ENCODE results near the gene PEX26. TPM values are rescaled to one million over a fixed set of nuclear protein-coding genes. Genes with fewer than 3 reads are reported as not detected.
"Not testable (repeated sequence)": the region's sequence is repeated elsewhere in the genome, so short reads cannot be mapped to it uniquely, and the experiment has no call there.

Gene PEX26
- total and polyA plus RNA-seq, 12 donors = 8.4 to 57.8 (median 34.0) TPM

DNA sequence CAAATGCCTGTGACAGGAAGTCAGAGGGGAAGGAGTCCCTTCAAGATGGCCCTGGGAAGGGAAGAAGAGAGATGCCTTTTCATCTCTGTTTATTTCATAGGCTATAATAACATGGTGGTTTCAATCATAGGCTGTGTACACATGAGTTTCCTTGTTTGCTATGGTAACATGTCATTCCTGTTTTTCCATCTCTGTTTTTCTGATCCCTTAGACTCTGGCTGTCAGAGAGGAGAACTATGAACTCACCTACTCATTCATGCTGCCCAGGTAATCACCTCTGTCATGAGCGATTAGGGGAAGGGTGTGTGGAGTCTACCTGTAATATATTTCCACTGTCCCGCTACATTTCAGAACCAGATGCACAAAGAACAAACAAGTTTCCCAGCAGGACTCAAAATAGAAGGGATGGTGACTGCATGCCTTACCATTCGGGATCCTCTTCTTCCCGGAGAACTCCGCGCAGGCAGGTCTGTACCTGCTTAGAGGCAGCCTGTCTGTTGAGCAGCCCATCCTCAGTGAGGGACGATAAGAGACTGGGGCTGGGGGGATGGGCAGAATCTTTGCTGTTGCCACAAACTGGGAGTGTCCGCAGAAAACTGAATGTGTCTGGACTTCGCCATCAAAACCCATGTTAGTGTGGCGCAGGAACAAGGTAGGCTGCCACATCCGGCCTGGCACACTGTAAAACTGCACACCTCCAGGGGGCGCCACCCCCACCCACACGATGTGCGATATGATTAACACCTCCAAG lies 7.1 kb upstream of the PEX26 start:
- Histone ChIP-seq H3K9me3 (replicated peaks in 1 of 3) (no peaks in the 10 kb centered on the region), H3K4me1 (replicated peaks in 1 of 2) (peaks cover 0 to 5% of the 10 kb centered on the region in 2 donors), H3K27ac (no peak overlapping the region), H3K4me3 (no peak overlapping the region), H3K27me3 (no peaks in the 10 kb centered on the region), H3K36me3 (replicated peaks in 1 of 2) (no peaks in the 10 kb centered on the region)
- TF ChIP-seq, protein P1, sequence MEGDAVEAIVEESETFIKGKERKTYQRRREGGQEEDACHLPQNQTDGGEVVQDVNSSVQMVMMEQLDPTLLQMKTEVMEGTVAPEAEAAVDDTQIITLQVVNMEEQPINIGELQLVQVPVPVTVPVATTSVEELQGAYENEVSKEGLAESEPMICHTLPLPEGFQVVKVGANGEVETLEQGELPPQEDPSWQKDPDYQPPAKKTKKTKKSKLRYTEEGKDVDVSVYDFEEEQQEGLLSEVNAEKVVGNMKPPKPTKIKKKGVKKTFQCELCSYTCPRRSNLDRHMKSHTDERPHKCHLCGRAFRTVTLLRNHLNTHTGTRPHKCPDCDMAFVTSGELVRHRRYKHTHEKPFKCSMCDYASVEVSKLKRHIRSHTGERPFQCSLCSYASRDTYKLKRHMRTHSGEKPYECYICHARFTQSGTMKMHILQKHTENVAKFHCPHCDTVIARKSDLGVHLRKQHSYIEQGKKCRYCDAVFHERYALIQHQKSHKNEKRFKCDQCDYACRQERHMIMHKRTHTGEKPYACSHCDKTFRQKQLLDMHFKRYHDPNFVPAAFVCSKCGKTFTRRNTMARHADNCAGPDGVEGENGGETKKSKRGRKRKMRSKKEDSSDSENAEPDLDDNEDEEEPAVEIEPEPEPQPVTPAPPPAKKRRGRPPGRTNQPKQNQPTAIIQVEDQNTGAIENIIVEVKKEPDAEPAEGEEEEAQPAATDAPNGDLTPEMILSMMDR (IDR thresholded peaks at IDR 0.05) = no peak
- 81 to 89% (median 82%) methylated on average over 14 of the region's 14 CpGs for WGBS, 4 donors
- DNase-seq = peak in 1 of 7 donors; percentile 13
- intact Hi-C loops (cut with DNase I) = loop anchor here in 1 of 2 donors (5.0 to 10.0 kb wide), 2 partner anchors 68 to 166 kb away; no protein-coding TSS in a partner anchor

DNA sequence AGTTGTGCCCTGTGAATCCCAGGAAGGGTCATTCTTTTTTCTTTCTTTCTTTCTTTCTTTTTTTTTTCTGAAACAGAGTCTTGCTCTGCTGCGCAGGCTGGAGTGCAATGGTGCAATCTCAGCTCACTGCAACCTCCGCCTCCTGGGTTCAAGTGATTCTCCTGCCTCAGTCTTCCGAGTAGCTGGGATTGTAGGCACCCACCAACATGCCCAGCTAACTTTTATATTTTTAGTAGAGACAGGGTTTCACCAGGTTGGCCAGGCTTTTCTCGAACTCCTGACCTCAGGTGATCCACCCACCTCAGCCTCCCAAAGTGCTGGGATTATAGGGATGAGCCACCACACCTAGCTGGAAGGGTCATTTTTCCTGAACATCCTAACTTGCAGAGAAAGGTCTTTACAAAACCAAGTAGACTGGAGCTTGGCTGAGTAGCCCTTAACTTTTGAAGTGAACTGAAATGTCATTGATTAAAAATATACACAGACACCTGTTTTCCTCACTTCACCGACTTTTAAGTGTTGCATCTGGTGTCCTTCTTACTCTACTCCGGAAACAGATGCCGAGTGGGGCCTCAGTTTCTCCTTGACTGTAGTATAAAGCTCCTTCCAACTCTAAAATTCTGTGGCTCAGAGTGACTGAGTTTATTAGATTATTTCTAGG lies 6.4 kb upstream of the PEX26 start:
- H3K27ac ChIP-seq; H3K36me3 ChIP-seq (replicated peaks in 1 of 2); H3K9me3 ChIP-seq (replicated peaks in 1 of 3); H3K27me3 ChIP-seq; H3K4me3 ChIP-seq: not testable (repeated sequence)
- WGBS, 4 donors = 79 to 90% (median 87%) methylated on average over 7 of the region's 7 CpGs
- intact Hi-C loops (cut with DNase I) = loop anchor here in 1 of 2 donors (5.0 to 10.0 kb wide), 2 partner anchors 69 to 167 kb away; no protein-coding TSS in a partner anchor
- peaks cover 3 to 10% of the 10 kb centered on the region in 2 donors for H3K4me1 ChIP-seq (replicated peaks in 1 of 2)
- DNase-seq = peak in 1 of 7 donors; percentile 6

DNA sequence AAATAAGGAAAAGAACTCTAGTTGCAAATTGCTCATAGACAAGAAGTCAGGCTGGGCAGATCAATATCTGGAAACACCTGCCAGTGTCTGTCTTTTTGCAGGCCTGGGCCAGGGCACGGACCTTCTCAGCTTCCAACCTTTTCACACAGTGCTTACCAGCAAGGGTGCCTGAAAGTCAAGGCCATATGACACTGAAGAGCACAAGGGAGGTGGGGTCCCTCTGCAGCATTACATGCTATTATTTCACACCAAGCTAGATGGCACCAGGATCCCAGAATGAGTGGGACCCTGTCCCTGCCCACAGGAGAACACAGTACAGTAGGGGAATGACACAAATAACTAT lies 5.9 kb upstream of the PEX26 start:
- intact Hi-C loops (cut with DNase I) = loop anchor here in 1 of 2 donors (5.0 to 10.0 kb wide), 2 partner anchors 70 to 167 kb away; no protein-coding TSS in a partner anchor
- H3K4me3 ChIP-seq = no peak overlapping the region
- no peak for DNase-seq
- peaks cover 7 to 15% of the 10 kb centered on the region in 2 donors for H3K4me1 ChIP-seq (replicated peaks in 1 of 2)
- WGBS, 4 donors = 53 to 78% (median 57%) methylated on average over 1 of the region's 1 CpG
- H3K36me3 ChIP-seq (replicated peaks in 1 of 2) = no peaks in the 10 kb centered on the region
- TF ChIP-seq, protein P1 (IDR thresholded peaks at IDR 0.05) = no peak
- no peak for TF ChIP-seq POLR2A (IDR thresholded peaks at IDR 0.05)
- no peaks in the 10 kb centered on the region for H3K27me3 ChIP-seq
- H3K27ac ChIP-seq = no peak overlapping the region
- H3K9me3 ChIP-seq (replicated peaks in 1 of 3) = no peaks in the 10 kb centered on the region

DNA sequence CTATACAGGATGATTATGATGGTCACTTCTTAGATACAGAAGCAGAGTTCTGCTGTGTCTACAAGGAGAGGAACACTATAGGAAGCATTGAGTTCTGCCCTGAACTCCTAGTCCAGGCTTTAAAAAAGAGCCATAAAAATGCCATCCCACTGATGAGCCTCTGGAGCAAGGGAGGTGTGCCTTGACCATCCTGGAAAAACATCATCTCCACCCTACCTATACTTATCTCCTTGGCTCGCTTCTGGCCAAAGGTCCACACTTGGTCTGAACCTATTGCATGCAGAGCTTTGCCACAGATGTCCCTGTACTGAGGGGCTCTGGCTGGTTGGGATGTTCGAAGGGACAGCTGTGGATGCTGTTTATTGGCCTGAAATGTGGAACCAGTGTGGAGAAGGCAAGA lies 4.3 kb upstream of the PEX26 start:
- DNase-seq = no peak
- no peaks in the 10 kb centered on the region for H3K9me3 ChIP-seq (replicated peaks in 1 of 3)
- peaks cover 13 to 20% of the 10 kb centered on the region in 2 donors for H3K4me1 ChIP-seq (replicated peaks in 1 of 2)
- intact Hi-C loops (cut with DNase I) = loop anchor here in 1 of 2 donors (5.0 to 10.0 kb wide), 2 partner anchors 71 to 169 kb away; no protein-coding TSS in a partner anchor
- no peak overlapping the region for H3K27ac ChIP-seq
- TF ChIP-seq, protein P1 (IDR thresholded peaks at IDR 0.05) = no peak
- no peak for TF ChIP-seq POLR2A (IDR thresholded peaks at IDR 0.05)
- no peaks in the 10 kb centered on the region for H3K27me3 ChIP-seq
- 71 to 88% (median 85%) methylated on average over 2 of the region's 2 CpGs for WGBS, 4 donors
- no peak overlapping the region for H3K4me3 ChIP-seq
- no peaks in the 10 kb centered on the region for H3K36me3 ChIP-seq (replicated peaks in 1 of 2)

DNA sequence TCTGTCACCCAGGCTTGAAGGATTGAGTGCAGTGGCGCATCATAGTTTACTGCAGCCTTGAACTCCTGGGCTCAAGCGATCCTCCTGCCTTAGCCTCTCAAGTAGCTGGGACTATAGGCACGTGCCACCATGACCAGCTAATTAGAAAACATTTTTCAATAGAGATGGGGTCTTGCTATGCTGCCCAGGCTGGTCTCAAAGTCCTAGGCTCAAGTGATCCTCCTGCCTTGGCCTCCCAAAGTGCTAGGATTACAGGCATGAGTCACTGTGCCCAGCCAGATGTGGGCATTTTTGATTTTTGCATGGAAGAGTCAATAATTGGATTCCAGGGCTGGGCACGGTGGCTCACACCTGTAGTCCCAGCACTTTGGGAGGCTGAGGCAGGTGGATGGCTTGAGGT lies 3.9 kb upstream of the PEX26 start:
- H3K36me3 ChIP-seq (replicated peaks in 1 of 2); DNase-seq; H3K27me3 ChIP-seq; H3K9me3 ChIP-seq (replicated peaks in 1 of 3); H3K27ac ChIP-seq; H3K4me3 ChIP-seq: not testable (repeated sequence)
- 80 to 95% (median 84%) methylated on average over 4 of the region's 4 CpGs for WGBS, 4 donors
- peaks cover 18 to 24% of the 10 kb centered on the region in 2 donors for H3K4me1 ChIP-seq (replicated peaks in 1 of 2)
- intact Hi-C loops (cut with DNase I) = loop anchor here in 1 of 2 donors (2.0 to 10.0 kb wide), 3 partner anchors 72 to 241 kb away; no protein-coding TSS in a partner anchor
